GM12891 (cell line): ENCODE results near the gene KIF20B.

Experiments
- PAX5 ChIP-seq: IDR thresholded peaks from 2 replicates; pipeline ENCODE4 v1.6.1; 2011; ENCODE audit warnings: low read length, moderate library complexity, mild to moderate bottlenecking; ENCODE audit not compliant: insufficient read depth, severe bottlenecking
- POLR2A ChIP-seq: IDR thresholded peaks from 2 replicates; pipeline ENCODE4 v1.6.1; 2011; ENCODE audit warnings: low read depth, low read length, control low read depth
- POLR2AphosphoS5 ChIP-seq: IDR thresholded peaks from 2 replicates; pipeline ENCODE4 v1.6.1; 2011; ENCODE audit warnings: low read depth, low read length, control low read depth
- SPI1 ChIP-seq: IDR thresholded peaks from 2 replicates; pipeline ENCODE4 v1.6.1; 2011; ENCODE audit warnings: low read depth, low read length, control low read depth
- TAF1 ChIP-seq: IDR thresholded peaks from 2 replicates; pipeline ENCODE4 v1.6.1; 2011; ENCODE audit warnings: low read depth, low read length, control low read depth

DNA sequence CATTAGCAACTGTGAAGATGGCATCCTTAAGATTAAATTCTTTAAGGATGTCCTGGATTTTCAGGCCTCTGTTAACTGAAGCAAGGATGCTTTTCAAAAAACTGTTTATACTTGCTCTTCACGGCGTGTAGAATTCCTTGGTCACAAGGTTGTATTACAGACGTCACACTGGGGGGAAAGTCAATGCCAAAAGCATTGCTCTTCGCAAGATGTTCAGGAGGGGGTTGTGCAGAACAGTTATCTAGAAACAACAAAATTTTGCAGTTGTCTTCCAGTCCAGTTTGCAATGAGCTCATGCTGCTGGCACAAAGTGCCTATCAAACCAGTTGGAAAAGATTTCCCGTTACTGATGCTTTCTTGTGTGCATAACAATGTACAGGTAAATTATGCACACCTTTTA lies 8.2 kb upstream of the KIF20B start:
- TF ChIP-seq POLR2AphosphoS5 (no peak), POLR2A (no peak), TAF1 (no peak), SPI1 (no peak), PAX5 (no peak)
